Measurements from ENCODE around the gene CFAP157.

Gene CFAP157

GRCh38 chr9:127710204-127710783 is 3.5 kb downstream of the CFAP157 start:
- no peak for TF ChIP-seq CTCF (IDR thresholded peaks at IDR 0.05; ENCODE audit: borderline replicate concordance, insufficient read depth, low read depth, low read length)
- H3K4me3 ChIP-seq (ENCODE audit: low read depth, low read length), result no peak overlapping the region

- H3K4me3 ChIP-seq (ENCODE audit: low read depth, low read length), result no peak overlapping the region
These were observed 4.5 kb downstream of the CFAP157 start for GRCh38 chr9:127711226-127711701.

GRCh38 chr9:127711831-127712274 is 5.1 kb downstream of the CFAP157 start:
- no peak for TF ChIP-seq CTCF (IDR thresholded peaks at IDR 0.05; ENCODE audit: borderline replicate concordance, insufficient read depth, low read depth, low read length)
- H3K4me3 ChIP-seq (ENCODE audit: low read depth, low read length), result no peak overlapping the region

More at GRCh38 chr9:127711226-127711701, 4.5 kb downstream of the CFAP157 start:
- TF ChIP-seq CTCF (IDR thresholded peaks at IDR 0.05; ENCODE audit: borderline replicate concordance, insufficient read depth, low read depth, low read length), result no peak

GRCh38 chr9:127712371-127712770 is 5.6 kb downstream of the CFAP157 start:
- no peak for TF ChIP-seq CTCF (IDR thresholded peaks at IDR 0.05; ENCODE audit: borderline replicate concordance, insufficient read depth, low read depth, low read length)
- no peak overlapping the region for H3K4me3 ChIP-seq (ENCODE audit: low read depth, low read length)

- H3K4me3 ChIP-seq (ENCODE audit: low read depth, low read length), result no peak overlapping the region
- no peak for TF ChIP-seq CTCF (IDR thresholded peaks at IDR 0.05; ENCODE audit: borderline replicate concordance, insufficient read depth, low read depth, low read length)
These were observed 6.1 kb downstream of the CFAP157 start for GRCh38 chr9:127712867-127713266.

- no peak overlapping the region for H3K4me3 ChIP-seq (ENCODE audit: low read depth, low read length)
- no peak for TF ChIP-seq CTCF (IDR thresholded peaks at IDR 0.05; ENCODE audit: borderline replicate concordance, insufficient read depth, low read depth, low read length)
These were observed 7.4 kb downstream of the CFAP157 start for GRCh38 chr9:127714020-127714750.

Data from GM12875 (cell line).